Cerebellar nuclear complex (tissue), 1 donor: ENCODE measurements around the gene UCK1.

ENCODE experiments used
- DNase-seq, 2 experiments: peaks; one replicate each; lab custom pipeline; 2025; lab: John Stamatoyannopoulos, UW

Gene UCK1

DNA sequence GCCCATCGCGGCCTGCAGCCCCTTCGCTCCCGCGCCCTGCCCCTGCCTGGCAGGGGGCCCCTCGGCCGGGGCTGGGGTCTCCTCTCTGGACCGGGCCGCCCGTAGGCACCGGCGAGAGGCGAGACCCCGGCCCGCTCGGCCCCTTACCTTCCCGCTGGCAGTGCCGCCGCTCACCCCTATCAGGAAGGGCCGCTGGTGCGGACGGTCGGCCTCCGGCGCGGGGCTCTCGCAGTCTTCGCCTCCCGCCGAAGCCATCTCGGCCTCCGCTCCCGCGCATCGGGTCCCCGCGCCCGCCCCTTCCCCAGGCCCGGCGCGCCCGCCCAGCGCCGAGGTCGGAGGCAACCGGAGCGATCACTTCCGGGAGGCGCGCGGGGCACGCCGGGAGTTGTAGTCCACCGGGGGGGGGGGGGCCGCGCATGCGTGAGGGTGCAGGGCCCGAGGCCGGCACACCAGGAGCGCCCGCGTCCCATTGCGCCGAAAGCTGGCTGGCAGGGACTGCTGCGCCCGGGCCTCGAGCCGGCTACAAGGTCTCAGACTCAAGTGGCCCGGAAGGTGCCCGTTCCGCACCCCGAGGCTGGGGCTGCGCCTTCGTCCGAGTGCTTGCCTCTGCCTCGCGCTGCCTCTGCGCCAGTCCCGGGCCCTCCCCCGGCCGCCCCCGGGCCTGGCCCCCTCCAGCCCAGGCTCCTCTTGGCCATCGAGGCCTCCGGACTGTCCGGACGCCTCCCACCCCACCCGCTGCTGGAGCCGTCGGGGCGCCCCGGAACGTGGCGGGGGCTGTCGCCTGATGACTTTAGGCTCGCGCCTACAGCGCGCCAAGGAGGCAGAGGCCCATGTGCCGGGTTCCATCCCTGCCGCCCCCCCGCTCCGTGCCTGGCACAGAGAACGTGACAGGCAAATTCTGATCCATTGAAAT is at the start of gene UCK1:
UCK1 (minus strand) TSS at position 344 of the 913 bp plus-strand sequence; CDS start at position 255, 89 bp downstream.
- peak in 1 of 2 experiments; percentile 17 for DNase-seq

DNA sequence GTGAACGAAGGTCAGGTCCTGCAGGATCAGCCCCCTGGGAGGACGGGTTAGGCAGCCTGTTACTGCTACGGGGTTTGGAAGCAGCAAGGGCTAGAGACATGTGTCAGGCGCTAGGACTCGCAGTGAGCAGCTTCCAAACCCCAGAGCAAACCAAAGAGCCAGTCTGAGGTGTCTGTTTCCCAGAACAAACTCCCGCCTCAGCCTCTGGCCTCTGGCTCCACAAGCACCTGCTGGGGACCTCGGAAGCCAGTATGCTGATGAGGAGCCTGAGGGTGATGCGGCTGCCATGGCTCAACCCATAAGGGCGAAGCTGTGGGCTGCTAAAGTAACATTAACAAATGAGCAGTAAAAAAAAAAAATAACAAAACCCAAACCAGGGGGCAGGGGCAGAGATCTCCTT is 49.3 kb upstream of the UCK1 start:
- no peak for DNase-seq

DNA sequence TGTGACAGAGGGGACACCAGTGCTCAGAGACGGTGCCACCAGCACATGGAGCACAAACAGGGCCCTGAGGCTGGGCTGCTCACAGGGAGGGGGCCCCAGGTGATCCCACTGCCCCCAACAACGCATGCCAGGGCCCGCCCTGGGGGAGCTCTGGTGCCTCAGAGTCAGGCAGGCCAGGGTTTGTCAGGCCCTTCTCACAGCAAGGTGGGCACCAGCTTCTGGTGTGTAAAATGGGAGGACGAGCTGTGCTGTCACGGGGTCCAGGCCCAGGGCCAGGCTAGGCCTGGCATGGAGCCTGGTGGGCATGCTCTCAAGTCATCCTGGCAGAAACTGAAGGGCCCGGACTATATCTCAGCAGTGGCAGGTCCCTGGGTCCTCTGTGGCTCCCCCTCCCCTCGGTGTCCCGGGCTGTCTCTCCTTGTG is 48.7 kb upstream of the UCK1 start:
- DNase-seq, result no peak

DNA sequence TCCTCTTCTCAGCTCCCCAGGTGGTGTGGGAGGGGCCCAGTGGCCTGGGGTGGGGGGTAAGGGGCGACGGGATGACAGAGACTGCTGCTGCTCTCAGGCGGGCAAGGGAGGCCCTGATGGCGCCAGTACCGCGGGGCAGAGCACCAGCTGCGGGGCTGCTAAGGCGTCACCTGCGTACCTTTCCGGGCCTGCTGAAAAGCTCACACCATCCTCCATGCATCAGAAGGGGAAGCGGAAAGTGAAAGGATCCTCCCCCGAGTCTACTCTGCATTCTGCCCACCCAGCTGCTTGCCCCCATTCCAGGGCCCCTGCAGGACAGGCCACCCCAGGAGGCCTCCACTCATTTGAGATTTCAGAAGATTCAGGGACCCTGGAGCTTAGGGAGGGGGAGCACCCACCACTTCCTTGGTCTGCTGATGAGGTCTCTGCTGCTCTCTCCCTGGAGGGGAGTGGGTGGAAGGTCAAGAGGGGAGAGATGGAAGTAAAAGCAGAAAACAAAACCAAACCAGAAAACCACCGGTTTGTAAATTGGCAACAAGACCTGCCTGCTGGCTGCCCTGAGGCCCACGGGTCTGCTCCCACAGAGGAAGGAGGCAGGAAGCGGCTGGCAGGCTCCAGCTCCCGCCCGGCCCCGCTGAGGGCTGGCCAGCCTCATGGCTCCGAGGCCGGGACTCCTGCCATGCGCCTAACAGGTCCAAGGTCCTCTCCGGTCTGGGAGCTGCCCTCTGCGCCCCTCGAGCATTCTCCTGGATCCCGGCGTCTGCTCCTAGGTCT is 47.9 kb upstream of the UCK1 start:
- DNase-seq, result no peak

DNA sequence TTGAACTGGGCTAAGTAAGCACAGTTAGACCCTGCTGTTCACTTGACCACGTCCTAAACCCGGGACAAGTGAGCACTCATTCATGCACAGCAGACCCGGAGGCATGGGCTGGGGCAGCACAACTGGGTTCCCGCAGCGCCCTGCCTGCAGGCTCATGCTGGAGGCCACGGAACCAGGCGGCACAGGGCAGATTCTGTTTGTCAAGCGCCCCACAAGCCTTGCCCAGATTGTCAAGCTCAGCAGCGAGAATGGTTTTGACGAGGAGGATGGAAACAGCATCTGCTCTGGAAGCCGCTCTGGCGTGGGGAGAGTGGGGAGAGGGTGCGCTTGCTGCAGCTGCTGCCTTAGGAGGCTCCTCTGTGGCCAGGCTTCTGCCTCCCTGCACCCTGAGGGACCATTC is 47.0 kb upstream of the UCK1 start:
- no peak for DNase-seq

DNA sequence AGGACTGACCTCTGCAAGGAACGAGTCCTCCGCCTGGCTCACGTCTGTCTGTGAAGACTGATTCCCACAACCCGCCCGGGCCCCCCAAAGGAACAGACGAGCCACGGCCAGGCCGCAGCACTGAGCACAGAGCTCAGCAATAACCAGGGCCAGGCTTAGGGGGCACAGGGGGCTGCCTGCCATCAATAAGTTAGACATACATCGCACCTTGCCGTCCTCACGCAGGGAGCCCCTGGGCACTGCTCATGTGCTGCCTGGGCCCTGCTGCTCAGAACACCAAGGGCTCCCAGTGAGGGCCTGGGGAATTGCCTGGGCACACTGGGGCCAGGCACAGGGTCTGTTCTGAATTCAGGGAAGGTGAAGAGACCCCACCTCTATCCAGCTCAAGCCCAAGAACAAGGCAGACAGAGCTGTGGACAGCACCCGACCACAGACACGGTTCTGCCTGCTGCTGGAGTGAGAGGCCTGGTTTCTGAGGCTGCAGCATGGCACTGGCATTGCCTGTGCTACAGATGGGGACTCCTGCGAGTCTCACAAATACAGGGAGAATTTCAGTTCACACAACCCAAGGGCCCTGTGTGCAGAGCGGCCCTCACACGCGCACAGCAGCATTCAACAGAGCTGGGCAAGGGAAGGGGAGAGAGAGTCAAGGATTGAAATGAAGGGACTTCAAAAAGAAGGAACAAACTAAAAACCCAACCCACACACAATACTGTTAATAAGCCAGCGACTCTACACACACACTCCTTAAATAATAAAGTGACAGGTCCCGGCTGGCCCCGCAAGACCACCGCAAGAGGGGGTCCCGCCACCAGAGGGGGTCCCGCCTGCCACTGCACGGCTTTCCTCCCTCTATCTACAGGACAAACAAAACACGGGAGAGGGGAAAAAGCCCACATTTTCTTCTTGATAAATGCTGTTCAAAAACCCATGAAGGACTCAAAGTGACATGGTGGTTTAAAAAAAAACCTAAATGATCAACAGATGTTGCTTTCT is 46.2 kb upstream of the UCK1 start:
- DNase-seq, result no peak

DNA sequence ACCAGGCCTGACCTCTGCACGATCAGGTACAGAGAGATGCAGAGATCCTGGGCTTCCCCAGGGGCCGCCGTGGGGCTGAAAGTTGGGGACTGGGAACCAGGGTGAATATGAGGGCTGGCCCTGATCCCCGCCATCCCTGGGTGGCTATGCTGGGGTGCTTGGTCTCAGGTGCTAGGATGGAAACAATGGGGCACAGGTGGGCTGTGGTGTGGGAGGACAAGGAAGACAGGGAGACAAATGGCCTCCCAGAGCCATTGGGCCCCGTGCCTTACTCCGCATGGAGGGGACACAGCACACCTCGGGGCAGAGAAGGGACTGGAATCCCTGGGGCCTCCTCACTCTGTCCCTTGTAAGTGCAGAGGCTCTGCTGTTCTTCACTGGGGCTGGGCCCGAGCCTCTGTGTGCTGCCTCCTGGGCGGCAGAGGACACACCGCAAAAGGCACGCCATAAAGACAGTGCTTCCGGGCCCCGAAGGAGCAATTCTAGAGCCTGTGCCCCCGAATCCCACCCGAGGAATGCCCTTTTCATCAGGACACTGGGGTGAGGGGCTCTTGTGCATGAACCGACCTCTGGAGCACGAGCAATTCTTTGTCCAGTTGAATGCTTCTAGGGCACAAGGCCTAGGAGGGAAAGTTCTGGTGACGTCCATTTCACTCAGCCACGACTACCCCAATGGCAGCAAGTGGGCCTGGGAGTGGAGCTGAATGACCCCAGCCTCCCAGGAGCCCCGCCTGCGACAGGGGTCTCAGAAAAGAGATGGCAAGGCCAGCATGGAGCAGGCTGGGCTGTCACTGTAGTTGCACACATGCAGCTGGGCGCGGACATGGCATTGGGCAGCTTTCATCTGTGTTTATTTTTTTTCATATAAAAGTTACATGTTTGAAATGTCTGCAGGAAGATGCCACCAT is 45.1 kb upstream of the UCK1 start:
- no peak for DNase-seq

DNA sequence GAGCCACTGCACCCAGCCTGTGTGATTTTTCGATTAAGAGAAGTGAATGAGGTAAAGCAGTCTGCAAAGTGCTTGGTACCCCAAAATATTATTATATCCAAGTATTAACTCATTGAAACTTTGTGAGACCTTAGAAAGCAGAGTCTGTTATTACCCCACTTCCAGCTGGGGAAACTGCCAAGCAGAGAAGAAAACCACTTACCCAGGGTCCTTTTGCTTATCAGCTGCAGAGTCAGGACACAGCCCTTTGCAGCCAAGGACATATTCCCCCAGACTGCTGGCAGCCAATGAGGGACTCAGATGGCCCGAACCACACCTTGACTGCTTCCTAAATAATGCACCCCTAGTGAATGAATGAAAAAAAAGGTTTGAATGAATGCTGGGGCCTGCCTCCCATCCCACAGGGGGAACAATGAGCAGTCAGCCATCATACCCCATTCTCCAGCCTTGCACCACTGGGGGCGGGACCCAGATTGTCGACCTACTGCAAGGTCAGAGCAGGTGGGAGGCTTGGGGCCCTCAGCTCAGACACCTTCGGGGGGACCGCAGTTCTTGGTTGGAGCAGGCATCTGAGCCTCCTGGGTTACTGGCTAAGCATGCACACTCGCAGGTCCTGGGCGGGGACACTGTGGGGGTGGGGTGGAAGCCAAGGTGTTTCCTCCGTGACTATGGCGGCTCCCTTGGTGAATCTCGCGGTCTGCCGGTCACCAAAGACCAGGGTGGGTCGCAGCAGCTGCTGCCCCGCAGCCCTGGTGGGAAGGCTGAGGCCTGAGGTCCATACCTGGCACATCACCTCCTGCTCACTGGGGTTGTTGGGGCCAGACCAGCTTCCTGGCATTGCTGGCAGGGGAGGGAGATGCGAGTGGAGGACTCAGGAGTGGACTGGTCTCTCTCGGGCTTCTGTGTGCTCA is 43.9 kb upstream of the UCK1 start:
- DNase-seq, result no peak

DNA sequence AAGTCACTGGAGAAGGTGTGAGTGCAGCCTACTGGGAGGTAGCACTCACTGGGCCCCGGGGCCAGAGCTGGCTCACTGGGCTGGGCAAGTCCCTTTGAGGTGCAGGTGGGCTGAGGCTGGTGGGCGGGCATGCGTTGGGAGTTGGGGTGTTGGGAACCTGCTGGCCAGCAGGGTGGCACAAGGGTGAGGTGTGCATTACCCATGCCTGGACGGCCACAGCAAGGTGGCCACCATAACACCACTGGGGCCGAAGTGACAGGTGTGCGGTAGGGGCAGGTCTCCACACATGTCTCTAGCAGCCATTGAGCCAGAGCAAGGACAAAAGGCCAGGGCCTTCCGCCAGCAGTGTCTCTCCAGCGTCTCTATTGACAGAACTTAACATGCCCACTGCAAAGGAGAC is 36.8 kb upstream of the UCK1 start:
- DNase-seq, result no peak

DNA sequence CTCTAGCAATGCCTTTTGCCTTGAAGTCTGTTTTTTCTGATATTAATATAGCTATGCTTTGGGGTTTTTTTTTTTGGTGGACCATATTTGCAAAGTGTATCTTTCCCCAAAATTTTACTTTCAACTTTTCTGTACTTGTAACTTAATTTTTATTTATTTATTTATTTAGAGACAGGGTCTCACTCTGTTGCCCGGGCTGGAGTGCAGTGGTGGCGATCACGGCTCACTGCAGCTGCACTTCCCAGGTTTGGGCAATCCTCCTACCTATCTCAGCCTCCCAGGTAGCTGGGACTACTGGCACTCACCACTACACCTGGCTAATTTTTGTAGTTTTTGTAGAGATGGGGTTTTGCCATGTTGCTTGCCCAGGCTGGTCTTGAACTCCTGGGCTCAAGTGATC is 35.1 kb upstream of the UCK1 start:
- DNase-seq, result no peak

DNA sequence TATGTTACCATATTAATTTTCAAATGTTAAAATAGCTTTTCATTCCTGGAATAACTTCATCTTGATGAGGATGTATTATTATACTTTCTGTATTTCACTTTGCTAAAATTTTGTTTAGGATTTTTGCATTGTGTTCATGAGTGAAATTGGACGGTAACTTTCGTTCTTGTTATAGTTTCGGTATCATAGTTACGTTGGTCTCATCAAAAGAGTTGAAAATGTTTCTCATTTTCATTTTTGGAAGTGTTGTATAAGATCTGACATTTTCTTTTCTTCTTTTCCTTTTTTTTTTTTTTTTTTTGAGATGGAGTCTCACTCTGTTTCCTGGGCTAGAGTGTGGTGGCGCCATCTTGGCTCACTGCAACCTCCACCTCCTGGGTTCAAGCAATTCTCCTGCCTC is 34.3 kb upstream of the UCK1 start:
- no peak for DNase-seq

DNA sequence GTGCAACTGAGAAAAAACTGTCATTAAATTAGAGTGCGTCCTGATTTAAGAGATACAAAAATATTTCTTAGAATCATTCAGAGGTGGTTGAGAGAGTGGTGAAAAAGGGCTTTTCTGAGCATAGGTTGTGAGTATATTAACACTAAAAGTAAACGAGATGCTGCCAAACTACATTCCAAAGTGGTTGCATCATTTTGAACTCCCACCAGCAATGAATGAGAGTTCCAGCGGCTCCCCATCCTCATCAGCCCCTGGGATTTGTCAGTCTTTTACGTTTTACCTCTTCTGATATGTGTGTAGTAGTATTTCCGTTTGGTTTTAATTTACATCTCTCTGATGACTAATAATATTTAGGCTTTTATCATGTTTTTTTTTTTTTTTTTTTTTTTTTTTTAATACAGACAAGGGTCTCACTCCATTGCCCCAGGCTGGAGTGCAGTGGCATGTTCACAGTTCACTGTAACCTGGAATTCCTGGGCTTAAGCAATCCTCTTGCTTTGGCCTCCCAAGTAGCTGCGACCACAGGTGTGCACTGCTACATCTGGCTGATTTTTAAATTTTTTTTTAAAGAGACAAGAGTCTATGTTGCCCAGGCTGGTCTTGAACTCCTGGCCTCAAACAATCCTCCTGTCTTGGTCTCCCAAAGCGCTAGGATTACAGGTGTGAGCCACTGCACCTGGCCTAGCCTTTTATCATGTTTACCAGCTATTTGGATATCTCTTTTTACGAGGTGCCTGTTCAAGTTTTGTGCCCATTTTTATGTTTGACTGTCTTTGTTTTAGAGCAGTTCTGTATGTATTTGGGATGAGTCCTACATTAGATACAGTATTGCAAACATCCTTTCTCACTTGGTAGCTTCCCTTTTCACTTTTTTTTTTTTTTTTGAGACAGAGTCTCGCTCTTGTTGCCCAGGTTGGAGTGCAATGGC is 31.2 kb upstream of the UCK1 start:
- DNase-seq, result no peak

DNA sequence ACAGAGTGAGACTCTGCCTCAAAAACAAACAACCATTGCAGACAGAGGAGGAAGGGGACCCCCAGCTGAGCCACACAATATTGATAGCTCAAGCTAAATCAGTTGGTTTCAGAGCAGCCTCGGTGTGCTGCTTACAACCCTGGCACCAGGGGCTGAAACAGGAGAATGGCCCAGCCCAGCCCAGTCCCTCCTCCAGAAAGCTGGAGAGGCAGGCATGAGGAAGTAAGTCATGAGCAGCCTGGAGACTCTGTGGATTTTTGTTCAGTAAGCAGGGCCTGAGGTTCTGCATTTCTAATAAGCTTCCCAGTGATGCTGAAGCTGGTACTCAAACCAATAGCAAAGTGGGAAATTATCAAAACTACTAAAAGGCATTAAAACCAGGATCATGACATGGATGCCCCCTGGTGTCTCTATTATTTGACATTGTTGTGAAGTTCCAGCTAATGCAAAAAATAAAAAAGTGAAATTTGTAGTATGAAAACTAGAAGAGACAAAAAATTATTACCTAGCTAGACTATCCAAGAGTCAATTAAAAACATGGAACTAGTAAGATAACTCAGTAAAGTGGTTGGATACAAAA is 28.4 kb upstream of the UCK1 start:
- DNase-seq, result no peak

DNA sequence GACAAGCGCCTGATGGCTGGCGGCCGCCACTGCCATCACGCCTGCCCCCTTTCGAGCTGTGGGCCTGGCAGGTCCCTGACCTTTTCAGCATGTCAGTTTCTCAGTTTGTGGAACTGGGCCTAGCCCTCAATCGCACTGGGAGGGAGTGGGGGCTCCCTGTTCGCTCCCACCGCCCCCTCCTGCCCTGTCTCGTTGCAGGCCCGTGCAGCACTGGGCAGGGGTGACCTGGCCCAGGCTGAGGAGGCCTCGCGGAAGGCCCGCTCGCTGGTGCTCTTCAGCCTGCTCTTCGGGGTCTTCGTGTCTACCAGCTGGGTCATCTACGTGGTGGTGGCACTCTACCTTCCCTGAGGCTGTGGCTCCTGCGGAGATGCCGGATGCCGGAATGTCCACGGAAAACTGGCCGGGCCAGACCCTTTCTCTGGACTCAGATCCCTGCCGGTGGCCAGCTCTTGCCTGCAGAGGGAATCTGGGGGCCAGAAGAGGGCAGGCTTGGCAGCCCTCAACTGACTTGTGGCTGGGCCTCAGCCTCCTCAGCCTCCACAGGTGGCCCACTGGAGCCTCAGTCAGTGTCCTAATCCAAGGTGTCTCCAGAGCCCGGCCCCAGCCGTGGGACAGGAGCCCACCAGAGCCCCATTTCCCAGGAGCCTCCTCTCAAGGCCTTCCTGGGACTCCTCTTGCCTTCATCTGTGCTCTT is 26.9 kb upstream of the UCK1 start:
- DNase-seq, result no peak

DNA sequence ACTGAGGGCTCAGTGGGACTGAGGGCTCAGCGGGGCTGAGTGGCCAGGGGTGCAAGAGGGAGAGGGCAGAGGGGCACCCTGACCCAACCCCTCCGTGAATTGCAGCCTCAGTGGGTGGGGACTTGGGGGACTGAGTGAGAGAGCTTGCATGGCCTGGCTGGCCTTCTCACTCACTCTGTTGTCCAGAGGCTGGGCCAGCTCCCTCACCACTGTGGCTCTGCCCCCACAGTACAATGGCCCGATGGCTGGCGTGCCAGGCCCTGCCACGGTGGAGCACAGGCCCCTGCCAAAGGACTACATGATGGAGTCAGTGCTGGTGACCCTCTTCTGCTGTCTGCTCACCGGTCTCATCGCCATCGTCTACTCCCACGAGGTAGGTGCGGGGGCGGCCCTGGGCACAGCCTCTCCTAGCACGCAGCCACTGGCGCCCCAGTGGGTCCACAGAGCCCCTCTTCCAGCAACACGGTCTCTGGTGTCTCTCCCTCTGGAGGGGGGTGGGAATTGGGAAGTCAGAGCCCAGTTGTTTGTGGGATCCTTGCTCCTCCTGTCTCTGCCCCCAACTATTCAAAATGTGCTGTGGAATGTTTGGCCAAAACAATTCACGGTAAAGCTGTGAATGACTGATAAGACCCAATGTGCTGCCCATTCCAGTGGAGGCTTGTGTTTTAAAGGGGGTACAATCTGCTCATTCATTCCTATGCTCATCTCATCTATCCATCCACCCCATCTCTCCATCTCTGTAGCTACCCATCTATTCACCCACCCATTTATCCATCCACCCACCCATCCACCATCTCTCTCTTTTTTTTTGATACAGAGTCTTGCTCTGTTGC is 25.0 kb upstream of the UCK1 start:
- DNase-seq, result no peak

DNA sequence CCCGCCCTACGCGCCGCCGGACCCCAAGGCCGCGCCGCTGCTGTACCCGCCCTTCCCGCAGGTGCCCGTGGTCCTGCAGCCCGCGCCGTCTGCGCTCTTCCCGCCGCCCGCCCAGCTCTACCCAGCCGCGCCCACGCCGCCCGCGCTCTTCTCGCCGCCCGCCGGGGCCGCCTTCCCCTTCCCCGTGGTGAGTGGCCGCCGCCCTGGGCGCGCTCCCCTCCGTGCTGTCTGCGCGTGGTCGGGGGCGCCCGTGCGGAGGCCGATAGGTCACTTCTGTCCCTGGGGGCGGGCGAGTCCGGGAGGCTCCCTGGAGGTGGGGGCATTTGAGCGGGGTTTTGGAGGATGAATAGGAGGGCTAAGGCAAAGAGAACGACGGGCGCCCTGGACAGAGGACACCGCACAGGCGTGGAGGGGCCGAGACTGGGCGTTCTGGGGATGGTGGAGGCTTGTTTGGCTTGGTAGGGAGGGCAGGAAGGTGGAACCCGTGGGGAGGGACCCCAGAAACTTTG is 23.8 kb upstream of the UCK1 start:
- no peak for DNase-seq
